Amniotic epithelial cell (primary cell): ENCODE measurements around the gene HECTD3.

Experiments used
- DNase-seq: peaks from one replicate; pipeline ENCODE4 v3.0.0-alpha.2; 2010; ENCODE audit warnings: low read depth

Gene HECTD3

DNA sequence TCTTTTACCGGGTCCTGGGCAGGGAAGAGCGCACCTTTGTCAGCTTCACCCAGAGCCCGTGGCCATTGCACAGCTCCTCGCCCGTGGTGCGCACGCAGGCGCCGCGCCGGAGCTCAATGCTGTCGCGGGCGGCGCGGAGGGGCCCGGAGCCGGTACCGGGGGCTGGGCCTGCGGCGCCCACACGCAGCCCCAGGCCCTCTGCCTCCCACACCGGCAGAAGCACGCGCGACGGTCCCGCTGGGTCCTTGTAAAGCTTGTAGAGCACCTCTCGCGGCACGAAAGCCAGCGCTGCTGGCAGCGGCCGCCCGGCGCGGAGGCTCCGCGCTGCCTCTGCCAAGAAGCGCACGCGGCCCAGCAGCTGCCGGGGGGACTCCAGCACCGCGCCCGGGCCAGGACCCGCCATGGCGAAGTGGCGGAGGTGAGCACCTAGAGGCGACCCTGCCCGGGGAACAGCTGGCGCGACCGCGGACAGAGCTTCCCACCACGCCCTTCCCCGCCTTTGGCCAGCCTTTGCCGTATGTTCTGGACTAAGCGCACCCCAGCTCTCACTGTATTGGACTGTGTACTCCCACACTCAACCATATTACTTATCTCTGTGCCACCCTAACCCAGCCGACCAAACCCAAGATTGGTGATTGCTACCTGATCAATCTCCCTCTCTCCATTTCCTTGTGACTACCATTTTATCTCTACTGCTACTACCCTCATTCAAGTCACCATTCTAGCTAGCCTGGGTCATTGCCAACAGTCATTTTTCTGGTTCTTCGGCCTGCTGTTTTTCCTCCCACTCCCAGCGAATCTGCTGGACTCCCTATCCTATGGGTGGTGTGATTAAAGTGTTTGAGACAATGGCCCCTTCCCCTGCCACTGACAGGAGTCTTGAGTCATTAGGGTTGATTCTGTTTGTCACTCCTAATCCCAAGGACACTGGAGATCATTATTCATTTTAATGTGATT, at the start of gene HECTD3:
Gene HECTD3, minus strand, starts transcription at position 470 of the 957 bp plus-strand sequence. Its CDS starts 67 bp downstream, at position 403.
- peak; percentile 69 for DNase-seq

DNA sequence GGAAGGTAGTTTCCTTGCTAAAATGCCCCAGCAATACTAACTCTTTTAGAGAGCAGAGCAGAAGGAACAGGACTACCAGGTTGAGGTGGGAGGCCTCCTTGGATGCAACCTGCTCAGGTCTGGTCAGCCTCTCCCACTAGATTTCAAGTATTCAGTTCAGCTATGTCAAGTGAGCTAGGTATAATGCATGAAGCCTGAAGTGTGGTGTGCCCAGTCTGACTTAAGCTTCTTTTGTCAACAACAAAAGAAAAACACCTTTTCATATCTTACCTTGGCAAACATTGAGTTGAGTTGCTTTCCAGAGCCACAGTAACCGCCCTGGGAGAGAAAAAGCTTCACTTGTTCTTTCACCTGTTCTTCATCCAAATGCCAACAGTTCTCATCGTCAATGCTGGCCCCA, 48.7 kb upstream of the HECTD3 start:
- no peak for DNase-seq

DNA sequence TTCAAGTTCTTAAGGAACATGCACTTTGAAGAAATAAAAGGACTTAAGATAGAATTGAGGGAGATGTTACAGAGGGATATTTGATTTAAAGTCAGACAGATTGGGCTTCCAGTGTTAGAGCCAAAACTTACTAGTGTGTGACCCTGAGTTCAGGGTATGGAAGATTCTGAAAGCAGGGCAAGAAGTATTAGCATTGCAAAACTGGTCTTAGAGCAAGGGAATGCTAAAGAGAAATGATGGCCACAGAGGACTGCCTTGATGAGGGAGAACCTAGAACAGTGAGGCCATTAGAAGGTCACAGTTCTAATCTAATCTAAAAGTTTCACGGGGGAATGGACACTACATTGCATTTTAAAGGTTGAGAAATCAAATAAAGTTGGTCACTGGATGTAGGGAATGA, 46.4 kb upstream of the HECTD3 start:
- no peak for DNase-seq

DNA sequence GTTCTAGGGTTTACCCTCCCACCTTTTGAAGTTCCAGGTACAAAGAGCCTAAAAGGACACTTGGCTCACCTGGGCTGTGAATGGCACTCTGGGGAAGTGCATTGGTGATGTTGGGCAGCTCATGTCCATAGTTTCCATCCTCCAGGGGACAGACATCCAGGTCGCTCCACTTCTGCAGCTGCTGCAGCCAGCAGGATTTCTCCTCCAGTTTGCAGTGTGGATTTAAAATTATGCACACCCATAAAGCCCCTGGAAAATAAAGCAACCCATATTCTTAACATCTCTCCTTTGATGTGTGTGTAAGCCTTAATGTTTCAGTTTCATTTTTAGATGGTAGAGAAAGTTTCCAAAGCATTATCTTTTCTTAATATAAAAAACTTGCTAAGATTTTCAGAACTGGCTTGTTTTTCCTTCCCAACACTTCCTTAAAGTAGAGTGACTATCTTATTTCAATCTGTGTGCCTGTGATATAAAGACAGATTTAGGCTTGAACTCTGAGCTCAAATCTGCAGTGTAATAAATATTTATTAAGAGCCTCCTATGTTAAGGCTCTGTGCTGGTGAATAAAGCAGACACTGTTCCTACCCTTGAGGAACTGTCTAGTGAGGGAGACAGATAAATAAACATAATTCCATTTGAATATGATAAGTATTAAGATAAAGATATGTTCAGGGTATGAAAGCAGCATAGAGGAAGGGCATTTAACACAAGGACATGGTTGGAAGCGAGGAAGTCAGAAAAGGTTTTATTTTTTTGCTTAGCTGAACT, 40.1 kb upstream of the HECTD3 start:
- DNase-seq = no peak

DNA sequence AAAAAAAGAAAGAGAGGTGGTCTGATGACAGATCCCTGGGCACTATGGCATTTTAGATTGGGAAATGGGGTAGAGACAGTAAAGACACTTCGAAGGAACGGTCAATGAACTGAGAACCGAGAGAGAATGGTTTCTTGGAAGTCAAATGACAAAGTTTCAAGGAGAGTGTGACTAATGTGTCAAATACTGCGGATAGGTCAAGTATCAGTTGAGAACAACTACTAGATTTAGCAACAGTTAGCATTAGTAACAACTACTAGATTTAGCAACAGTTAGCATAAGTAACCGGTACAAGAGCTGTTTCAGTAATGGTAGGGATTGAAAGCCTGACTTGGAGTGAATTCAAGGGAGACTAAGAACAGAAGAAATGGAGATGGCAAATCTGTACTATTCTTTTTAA, 35.9 kb upstream of the HECTD3 start:
- DNase-seq = no peak

DNA sequence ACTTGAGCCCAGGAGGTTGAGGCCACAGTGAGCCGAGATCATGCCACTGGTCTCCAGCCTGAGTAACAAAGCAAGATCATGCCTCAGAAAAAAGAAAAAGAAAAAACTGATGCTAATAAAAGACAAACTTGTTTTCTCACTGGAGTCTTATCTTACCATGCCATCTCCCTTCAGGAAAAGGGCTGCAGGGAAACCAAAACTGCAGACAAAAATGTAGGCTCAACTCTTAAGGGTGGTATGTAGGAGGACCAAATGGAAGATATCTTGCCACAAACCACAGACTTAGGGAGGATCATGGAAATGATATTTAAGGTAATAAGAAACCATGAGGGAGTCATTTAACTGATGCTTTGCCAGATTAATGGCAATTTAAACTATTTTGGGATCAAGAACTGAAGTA, 33.8 kb upstream of the HECTD3 start:
- DNase-seq = peak; percentile 37

DNA sequence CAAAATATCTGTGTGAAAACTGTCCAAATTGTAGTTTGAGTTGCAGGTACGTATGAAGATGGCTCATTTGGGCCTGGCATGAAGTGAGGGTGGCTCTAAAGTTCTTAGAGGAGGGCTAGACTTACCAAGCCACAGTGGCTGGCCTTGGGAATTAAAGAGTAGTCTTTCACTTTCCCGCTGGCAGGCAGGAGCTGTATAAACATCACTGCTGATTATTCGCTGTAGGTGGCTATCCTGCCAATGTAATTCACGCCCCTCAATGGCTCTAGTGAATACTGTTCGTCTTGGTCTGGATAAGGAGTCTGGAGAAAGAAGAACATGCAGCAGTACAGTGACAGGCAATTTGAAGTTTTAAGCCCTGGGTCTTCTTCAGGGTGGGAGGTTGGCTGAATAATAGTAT, 32.0 kb upstream of the HECTD3 start:
- DNase-seq = no peak

DNA sequence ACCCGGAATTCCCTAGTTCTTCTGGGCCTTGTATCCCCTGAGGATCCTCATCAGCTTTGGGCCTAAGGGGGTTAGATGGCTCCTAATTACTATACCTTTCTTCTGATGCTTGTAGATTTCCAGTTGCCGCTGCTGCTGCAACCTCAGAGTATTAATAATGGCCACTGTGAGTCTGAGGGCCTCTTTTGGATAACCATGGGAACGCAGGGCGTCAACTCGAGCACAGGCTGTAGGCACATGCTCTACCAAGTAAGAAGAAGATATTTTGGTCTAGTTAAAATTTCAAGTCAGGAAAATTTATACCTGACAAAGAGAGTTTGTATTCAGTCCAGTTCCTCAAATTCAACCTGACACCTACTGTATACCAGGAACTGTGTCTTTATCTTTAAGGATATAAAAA, 29.2 kb upstream of the HECTD3 start:
- DNase-seq = no peak

DNA sequence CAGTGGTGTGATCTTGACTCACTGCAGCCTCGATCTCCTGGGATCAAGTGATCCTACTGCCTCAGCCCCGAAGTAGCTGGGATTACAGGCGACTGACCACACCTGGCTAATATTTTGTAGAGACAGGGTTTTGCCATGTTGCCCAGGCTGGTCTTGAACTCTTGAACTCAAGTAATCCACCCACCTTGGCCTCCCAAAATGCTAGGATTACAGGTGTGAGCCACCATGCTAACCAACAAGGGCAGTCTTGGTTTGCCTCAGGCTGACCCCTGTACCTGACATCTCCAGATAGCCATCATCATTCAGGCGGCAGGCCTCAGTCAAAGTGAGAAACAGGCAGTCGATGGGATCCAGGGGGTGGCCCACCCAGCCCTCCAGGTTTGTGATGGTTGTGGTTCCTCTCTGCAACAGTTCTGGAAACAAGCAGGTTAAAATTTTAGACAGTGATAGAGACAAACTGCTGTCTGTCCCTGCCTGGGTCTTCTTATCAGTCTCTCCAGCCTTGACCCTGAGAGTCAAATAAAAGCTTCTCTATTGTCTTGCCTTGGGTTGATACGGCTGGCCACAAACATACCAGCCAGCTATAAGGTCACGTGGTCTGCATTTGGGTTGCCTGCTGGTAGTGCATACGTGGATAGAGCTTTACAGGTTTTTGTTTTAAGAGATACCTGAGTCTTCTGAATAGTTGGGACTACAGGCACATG, 27.7 kb upstream of the HECTD3 start:
- no peak for DNase-seq

DNA sequence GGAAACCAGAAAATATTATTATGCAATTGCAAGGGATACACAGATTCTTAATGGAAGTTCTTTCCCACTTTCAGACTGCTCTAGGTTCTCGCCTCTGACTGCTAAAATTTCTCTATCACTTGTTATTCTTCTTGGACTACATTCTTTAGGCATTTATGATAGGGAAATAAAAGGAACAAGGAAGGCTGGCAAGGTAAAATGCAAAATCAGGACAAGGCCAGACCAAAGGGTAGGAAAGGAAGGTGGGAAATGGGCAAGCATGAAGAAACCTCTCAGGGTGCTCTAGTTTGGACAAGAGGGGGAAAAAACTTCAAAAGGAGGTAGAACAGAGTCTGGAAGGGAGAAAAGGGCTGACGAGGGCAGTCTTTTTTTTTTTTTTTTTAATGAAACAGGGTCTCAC, 27.1 kb upstream of the HECTD3 start:
- DNase-seq = no peak

DNA sequence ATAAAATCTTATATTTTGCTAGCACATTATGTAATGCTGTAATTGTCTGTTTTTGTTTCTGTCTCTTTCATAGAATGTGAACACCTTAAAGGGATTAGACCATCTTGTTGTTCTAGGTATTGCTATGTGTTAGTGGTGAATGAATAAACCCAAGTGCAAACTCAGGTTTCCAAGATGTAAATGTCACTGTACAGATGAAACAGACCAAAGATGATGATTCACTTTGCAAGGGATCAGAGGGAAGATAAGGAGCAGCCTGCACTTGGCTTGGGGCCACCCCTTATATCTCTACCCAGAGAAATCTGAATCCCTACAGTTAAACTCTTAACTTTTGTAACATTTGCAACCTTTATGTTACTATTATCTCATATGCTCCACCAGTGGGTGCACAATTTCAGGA, 26.3 kb upstream of the HECTD3 start:
- DNase-seq = peak; percentile 83

DNA sequence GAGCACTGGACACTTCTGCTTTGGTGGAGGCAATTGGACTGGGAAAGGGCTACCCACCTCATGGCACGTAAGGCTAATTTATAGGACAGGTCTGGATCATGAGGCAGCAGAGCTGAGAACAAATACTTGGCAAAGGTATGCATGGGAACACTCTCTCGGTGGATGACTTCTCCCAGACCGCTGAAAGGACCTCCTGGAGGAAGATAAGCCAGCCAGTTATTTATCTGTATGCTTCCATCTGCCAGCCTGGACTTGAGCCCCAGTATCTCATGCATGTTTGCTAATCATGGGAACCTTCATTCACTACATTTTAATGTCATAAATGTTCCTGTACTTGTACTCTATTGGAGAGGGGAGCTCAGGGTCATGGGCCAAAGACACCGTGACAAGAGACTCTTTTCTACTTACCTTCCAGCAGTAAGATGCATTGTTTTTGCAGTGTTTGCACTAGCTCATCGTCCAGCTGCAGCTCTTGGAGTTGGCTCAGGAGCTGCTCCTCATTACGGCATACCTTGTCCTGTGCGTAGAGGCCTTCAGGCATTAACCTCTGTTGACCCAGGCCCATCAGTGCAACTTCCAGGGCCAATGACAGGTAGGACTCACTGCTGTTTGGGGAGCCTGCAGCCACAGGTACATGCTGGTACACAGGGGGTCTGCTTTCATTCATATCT, 24.6 kb upstream of the HECTD3 start:
- peak; percentile 75 for DNase-seq

DNA sequence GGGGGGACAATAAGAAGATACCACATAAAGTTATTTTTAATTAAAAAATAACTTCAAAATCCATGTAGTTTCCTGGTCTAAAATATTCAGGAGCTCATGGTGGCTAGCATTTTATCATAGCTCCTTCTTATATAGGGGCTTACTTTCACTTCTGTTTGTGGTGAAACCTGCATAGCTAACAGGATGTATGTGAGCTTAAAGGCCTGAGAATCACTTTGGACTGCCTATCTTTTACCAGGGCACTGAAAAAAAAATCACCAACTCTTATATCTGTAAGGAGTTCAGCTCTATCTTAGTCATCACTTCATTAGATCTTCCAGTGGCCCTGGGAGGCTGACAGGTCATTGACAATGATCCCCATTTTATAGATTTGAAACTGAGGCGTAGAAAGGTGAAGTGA, 22.2 kb upstream of the HECTD3 start:
- no peak for DNase-seq

DNA sequence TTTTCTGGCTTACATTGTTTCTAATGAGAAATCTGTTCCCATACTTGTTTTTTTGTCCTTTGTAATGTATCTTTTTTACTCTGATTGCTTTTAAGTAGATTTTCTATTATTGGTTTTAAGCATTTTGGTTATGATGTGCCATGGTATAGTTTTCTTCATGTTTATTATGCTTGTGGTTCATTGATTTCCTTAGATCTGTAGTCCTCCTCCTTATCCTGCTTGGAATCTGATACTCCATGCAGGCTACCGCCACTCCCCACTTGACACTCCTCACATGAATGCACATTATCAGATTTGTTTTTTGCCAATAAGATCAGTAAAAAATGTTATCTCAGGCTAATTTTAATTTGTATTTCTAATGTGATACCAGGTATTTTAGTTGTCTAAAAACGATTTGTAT, 21.7 kb upstream of the HECTD3 start:
- no peak for DNase-seq

DNA sequence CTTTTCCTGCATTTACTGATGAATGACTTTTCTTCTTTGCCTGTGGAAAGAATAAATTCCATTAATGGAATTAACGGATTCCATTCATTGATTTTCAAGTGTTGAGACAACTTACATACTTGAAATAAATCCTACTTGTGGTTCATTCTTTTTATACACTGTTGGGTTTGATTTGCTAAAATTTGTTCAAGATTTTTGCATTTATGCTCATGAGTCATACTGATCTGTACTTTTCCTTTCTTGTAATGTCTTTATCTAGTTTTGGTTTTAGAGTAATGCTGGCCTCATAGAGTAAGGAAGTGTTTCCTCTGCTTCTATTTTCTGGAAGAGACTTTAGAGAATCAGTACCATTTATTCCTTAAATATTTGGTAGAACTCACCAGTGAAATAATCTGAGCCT, 15.3 kb upstream of the HECTD3 start:
- no peak for DNase-seq

DNA sequence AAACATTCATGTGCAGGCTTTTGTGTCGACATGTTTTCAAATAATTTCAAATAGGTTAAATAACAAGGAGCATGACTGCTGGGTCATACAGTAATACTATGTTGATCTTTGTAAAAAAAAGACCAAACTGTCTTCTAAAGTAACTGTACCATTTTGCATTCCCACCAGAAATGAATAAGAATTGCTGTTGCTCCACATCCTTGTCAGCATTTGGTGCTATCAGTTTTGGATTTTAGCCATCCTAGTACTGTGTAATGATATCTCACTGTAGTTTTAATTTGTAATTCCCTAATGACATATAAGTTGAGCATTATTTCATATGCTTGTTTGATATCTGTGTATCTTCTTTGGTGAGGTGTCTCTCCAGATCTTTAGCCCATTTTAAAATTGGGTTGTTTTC, 12.5 kb upstream of the HECTD3 start:
- DNase-seq = no peak

DNA sequence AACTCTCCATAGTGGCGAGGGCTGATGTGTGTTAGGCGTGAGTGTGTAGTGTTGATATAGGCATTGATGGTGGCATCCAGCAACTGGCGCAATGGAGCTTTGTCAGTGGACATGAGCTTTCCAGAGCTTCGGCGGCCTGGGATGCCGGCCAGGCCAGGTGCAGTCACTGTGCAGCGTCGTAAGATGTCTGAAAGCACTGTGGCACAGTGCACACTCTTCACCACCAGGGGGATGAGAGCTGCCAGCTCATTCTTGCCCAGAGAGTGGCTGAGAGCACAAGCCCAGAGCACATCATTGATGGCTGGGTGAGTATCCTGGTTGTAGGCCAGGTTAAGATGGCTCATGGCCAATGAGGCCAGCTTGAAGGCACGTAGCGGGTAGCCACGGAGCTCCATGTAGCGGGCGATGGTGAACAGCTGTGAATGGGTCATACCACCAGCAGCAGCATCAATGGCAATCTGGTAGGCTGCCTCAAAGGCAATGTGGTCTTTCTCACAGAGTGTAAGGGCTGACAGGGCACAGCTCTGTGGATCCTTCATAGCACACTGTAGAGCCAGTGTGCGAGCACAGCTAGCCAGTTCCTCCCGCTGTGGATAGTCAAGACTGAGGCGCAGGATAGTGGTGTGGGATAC, 7.6 kb upstream of the HECTD3 start:
- peak; percentile 51 for DNase-seq

DNA sequence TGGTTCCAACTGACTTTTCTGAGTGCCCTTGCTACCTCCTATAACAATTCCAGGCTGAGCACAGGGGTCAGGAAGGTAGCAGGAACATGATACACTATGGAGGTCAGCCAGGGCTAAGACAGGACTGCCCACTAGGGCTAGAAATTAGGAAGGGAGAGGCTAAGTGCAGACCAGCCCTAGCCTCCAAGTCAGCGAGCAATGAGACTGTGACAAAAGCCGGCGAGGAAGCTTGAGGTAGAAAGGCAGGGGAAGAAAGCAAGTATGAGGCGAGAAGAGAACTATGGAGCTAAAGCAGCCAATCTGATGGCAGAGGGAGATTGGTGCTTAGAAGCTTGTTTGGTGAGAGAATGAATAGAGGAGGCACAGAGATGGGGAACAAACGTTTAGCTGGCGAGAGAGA, 5.6 kb upstream of the HECTD3 start:
- no peak for DNase-seq

DNA sequence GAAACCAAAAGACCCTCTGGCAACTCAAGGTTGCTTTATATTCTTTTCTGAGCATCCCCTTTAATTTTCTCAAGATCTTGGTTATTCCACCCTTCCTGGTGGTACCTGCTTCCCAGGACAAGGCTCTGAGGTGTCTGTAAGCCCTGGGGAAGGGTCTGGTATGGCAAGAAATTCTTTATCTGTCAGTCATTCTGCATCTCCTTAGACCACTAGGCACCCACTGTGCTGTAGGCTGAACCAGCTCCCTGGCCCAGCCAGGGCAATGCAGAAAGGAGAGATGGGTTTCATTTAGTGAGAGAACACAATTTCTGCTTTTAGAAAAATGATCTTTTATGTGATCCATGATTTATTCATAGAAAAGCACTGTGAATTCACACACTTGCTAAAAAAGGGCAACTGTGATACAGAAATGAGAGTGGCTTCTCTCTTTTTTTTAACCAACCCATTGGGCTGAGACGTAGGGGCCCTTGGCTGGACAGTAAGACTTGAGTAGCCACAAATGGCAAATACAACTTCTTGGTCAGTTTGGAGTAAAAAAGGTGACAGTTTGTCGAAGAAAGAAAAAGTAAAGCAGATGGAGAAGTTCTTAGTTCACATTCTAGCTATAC, 5.1 kb upstream of the HECTD3 start:
- no peak for DNase-seq

DNA sequence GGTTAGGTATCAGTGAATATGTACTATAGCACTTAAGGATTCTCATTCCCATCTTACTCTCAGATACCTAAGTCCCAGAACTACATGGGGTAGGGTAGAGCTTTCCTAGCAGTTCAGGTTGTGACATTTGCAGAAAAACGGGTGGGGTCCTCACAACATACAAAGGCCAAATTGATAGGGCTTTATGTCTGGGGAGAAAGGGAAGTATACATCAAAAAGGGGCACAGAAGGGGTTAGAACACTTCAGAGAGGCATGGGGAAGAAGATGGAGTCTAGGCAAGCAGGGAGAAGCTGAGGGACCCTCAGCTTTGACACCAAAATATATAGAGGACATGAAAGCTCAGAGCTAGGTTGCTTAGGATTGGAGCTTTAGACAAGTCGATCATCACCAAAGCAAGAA, 4.6 kb upstream of the HECTD3 start:
- no peak for DNase-seq
